H1 (cell line): ENCODE data around the gene RHBDF1. TPM values are rescaled to one million over a fixed set of nuclear protein-coding genes. Genes with fewer than 3 reads are reported as not detected.

Experiments used
- CTCF ChIA-PET: fragments of 300-600 bp; sonication (Branson Sonifier 250); formaldehyde crosslinking; loops from one replicate; lab custom pipeline; 2021; ENCODE audit not compliant: partially characterized antibody; lab: Charles Lee
- POLR2A ChIA-PET: fragments of 300-600 bp; sonication (Branson Sonifier 250); formaldehyde crosslinking; loops from one replicate; lab custom pipeline; 2021; ENCODE audit warnings: inconsistent platforms; ENCODE audit not compliant: partially characterized antibody; lab: Charles Lee
- DNase-seq, 2 experiments: peaks; one replicate each; pipeline versions ENCODE4 v3.0.0 to v3.0.0-alpha.2; 2010 to 2022; ENCODE audit warnings: low spot score in 2 of 2, low read depth in 1 of 2, mixed read lengths in 1 of 2
- FAIRE-seq: peaks from 2 replicates; lab custom pipeline; 2011; peaks lifted over from hg19 to GRCh38; lab: Jason Lieb, UNC
- H2AFZ ChIP-seq: 2 replicates; pipeline ENCODE4 v1.8.1; 2012; ENCODE audit warnings: low read length, inconsistent platforms
- H2AK5ac ChIP-seq: 2 replicates; pipeline ENCODE4 v1.6.1; 2013; ENCODE audit warnings: low read depth, low read length
- H2BK120ac ChIP-seq: replicated peaks from 2 replicates; pipeline ENCODE3; 2013; ENCODE audit warnings: low read depth, low read length, inconsistent platforms
- H2BK12ac ChIP-seq: 2 replicates; pipeline ENCODE4 v1.6.1; 2013; ENCODE audit warnings: low read depth, low read length
- H2BK15ac ChIP-seq: 2 replicates; pipeline ENCODE4 v1.6.1; 2013; ENCODE audit warnings: low read length
- H2BK20ac ChIP-seq: 2 replicates; pipeline ENCODE4 v1.6.1; 2013; ENCODE audit warnings: low read length
- H2BK5ac ChIP-seq: 2 replicates; pipeline ENCODE4 v1.6.1; 2013; ENCODE audit warnings: low read depth, low read length
- H3K14ac ChIP-seq: 2 replicates; pipeline ENCODE4 v1.6.1; 2013; ENCODE audit warnings: inconsistent platforms; ENCODE audit not compliant: insufficient read length
- H3K18ac ChIP-seq: 2 replicates; pipeline ENCODE4 v1.6.1; 2013; ENCODE audit warnings: low read length; ENCODE audit errors: extremely low read depth
- H3K23ac ChIP-seq: 2 replicates; pipeline ENCODE4 v1.6.1; 2013; ENCODE audit warnings: inconsistent platforms; ENCODE audit not compliant: insufficient read length
- H3K23me2 ChIP-seq: 2 replicates; pipeline ENCODE4 v1.6.1; 2013; ENCODE audit warnings: low read depth, low read length
- H3K27ac ChIP-seq: 2 replicates; pipeline ENCODE4 v1.6.1; 2011; ENCODE audit warnings: low read depth, low read length, inconsistent platforms
- H3K27me3 ChIP-seq, 4 experiments: replicated peaks in 1 of 4; 1 replicate in 1 of 4; 2 replicates in 3 of 4; pipeline versions ENCODE4 v1.6.1 to v1.8.1; 2011 to 2013; ENCODE audit warnings: low read length in 3 of 4, mild to moderate bottlenecking in 3 of 4, inconsistent platforms in 2 of 4, mixed read lengths in 2 of 4, moderate library complexity in 1 of 4; ENCODE audit not compliant: control insufficient read depth in 3 of 4, insufficient read depth in 3 of 4; ENCODE audit errors: extremely low read depth in 1 of 4
- H3K36me3 ChIP-seq, 4 experiments: 2 replicates each; pipeline versions ENCODE4 v1.6.1 to v1.8.1; 2011 to 2013; ENCODE audit warnings: mild to moderate bottlenecking in 4 of 4, low read length in 3 of 4, moderate library complexity in 2 of 4, control low read depth in 1 of 4, inconsistent platforms in 1 of 4; ENCODE audit not compliant: insufficient read depth in 4 of 4, control insufficient read depth in 2 of 4
- H3K4ac ChIP-seq: replicated peaks from 2 replicates; pipeline ENCODE3; 2013; ENCODE audit warnings: low read length, low read depth, mixed read lengths, inconsistent platforms; ENCODE audit not compliant: insufficient read length
- H3K4me1 ChIP-seq, 4 experiments: replicated peaks in 1 of 4; 1 replicate in 1 of 4; 2 replicates in 3 of 4; pipeline versions ENCODE4 v1.6.1 to v1.8.1; 2011 to 2013; ENCODE audit warnings: low read length in 3 of 4, inconsistent platforms in 2 of 4, mixed read lengths in 1 of 4; ENCODE audit not compliant: insufficient read depth in 4 of 4, control insufficient read depth in 3 of 4
- H3K4me2 ChIP-seq, 2 experiments: 2 replicates each; pipeline versions ENCODE4 v1.6.1 to v1.8.1; 2011 to 2013; ENCODE audit warnings: low read depth in 2 of 2, low read length in 2 of 2, control low read depth in 1 of 2, inconsistent platforms in 1 of 2, mild to moderate bottlenecking in 1 of 2; ENCODE audit not compliant: insufficient read depth in 1 of 2
- H3K4me3 ChIP-seq, 4 experiments: fragments of 200-600, 300-600 bp in 1 of 4; sonication (generic), shearing (Covaris generic), sonication (Bioruptor Twin) in 1 of 4; 2 replicates each; pipeline versions ENCODE4 v1.5.1 to v1.8.1; 2011 to 2016; ENCODE audit warnings: low read length in 4 of 4, low read depth in 3 of 4, control low read depth in 2 of 4, inconsistent platforms in 2 of 4, mild to moderate bottlenecking in 2 of 4, mixed read lengths in 1 of 4, moderate library complexity in 1 of 4; ENCODE audit not compliant: insufficient read depth in 2 of 4; ENCODE audit errors: extremely low read depth in 1 of 4
- H3K56ac ChIP-seq: replicated peaks from 2 replicates; pipeline ENCODE3; 2013; ENCODE audit warnings: low read depth, mild to moderate bottlenecking, mixed read lengths, low read length, inconsistent platforms; ENCODE audit not compliant: insufficient read length
- H3K79me1 ChIP-seq: 2 replicates; pipeline ENCODE4 v1.6.1; 2013; ENCODE audit warnings: low read depth, low read length, control low read depth
- H3K79me2 ChIP-seq, 2 experiments: 2 replicates each; pipeline versions ENCODE4 v1.6.1 to v1.8.1; 2012 to 2013; ENCODE audit warnings: low read length in 2 of 2, mild to moderate bottlenecking in 2 of 2, inconsistent platforms in 1 of 2; ENCODE audit not compliant: insufficient read depth in 2 of 2, control insufficient read depth in 1 of 2
- H3K9ac ChIP-seq, 4 experiments: replicated peaks in 1 of 4; 1 replicate in 1 of 4; 2 replicates in 3 of 4; pipeline versions ENCODE4 v1.6.1 to v1.8.1; 2011 to 2013; ENCODE audit warnings: low read depth in 3 of 4, low read length in 3 of 4, control low read depth in 2 of 4, mild to moderate bottlenecking in 2 of 4, moderate library complexity in 2 of 4, inconsistent platforms in 1 of 4; ENCODE audit errors: extremely low read depth in 1 of 4
- H3K9me3 ChIP-seq, 2 experiments: 2 replicates each; pipeline versions ENCODE4 v1.6.1 to v1.8.1; 2012 to 2013; ENCODE audit warnings: mild to moderate bottlenecking in 2 of 2, moderate library complexity in 2 of 2, control low read depth in 1 of 2, inconsistent platforms in 1 of 2, low read depth in 1 of 2, low read length in 1 of 2, mixed read lengths in 1 of 2; ENCODE audit not compliant: insufficient read depth in 2 of 2
- H4K20me1 ChIP-seq, 2 experiments: replicated peaks in 1 of 2; 2 replicates each; pipeline versions ENCODE3 to v1.8.1; 2011 to 2013; ENCODE audit warnings: inconsistent platforms in 2 of 2, low read length in 2 of 2, mild to moderate bottlenecking in 1 of 2; ENCODE audit not compliant: insufficient read depth in 2 of 2, control insufficient read depth in 1 of 2
- H4K5ac ChIP-seq: 2 replicates; pipeline ENCODE4 v1.6.1; 2013; ENCODE audit warnings: low read length, low read depth, mixed read lengths, inconsistent platforms; ENCODE audit not compliant: insufficient read length
- H4K8ac ChIP-seq: 2 replicates; pipeline ENCODE4 v1.8.0; 2013; ENCODE audit warnings: mild to moderate bottlenecking, moderate library complexity, low read length, inconsistent platforms; ENCODE audit not compliant: insufficient read depth; ENCODE audit errors: extremely low read depth
- H4K91ac ChIP-seq: replicated peaks from 2 replicates; pipeline ENCODE3; 2013; ENCODE audit warnings: low read length, mixed read lengths, inconsistent platforms; ENCODE audit not compliant: insufficient read length
- EGR1 ChIP-seq: IDR thresholded peaks from 2 replicates; pipeline ENCODE4 v1.6.1; 2011; ENCODE audit warnings: low read depth, low read length, borderline replicate concordance
- SAP30 ChIP-seq: fragments of 300-600 bp; sonication (generic); IDR thresholded peaks from 2 replicates; pipeline ENCODE4 v1.7.1; 2012; ENCODE audit warnings: low read length, moderate library complexity, mild to moderate bottlenecking, inconsistent platforms; ENCODE audit not compliant: insufficient read depth, insufficient replicate concordance
- TBP ChIP-seq: IDR thresholded peaks from 2 replicates; pipeline ENCODE4 v1.6.1; 2011; ENCODE audit warnings: low read depth, low read length, improper control_type of control experiment
- WGBS, 2 experiments: shearing (Covaris generic) in 1 of 2; methylation state at CpG; one replicate each; pipeline versions ENCODE4 v1.1.6 to v1.1.7; 2013 to 2015; ENCODE audit warnings: low lambda C conversion rate in 2 of 2, mixed read lengths in 2 of 2, inconsistent platforms in 1 of 2, low coverage in 1 of 2, missing lambda C conversion rate in 1 of 2; ENCODE audit not compliant: insufficient replicate concordance in 2 of 2, insufficient coverage in 1 of 2, insufficient read length in 1 of 2; ENCODE audit errors: extremely low coverage in 1 of 2, missing lambda C conversion rate in 1 of 2; 5-methylcytosine and 5-hydroxymethylcytosine counted together
- polyA plus RNA-seq, 7 experiments: library from polyadenylated mRNA; depleted of rRNA in 3 of 7; stranded (reverse) in 5 of 7; unstranded in 2 of 7; fragments of >200 nt in 5 of 7; fragments of 200-250 nt in 2 of 7; gene quantifications; 1 replicate in 5 of 7; 2 replicates in 1 of 7; 4 replicates in 1 of 7; pipeline versions ENCODE4 v1.2.1 to v1.2.3, GENCODE V29; 2011 to 2013; ENCODE audit warnings: missing spikeins in 2 of 7, mixed read lengths in 2 of 7
- total RNA-seq: library from RNA; stranded (reverse); fragmentation: NEBNext Ultra II Directional; extraction: Animal tissue kit (Norgen Biotek cat#: 25700); gene quantifications from 2 replicates; pipeline ENCODE4 v1.2.1, GENCODE V29; 2021

The RHBDF1 gene
- total and polyA plus RNA-seq, 2 of the 8 experiments (the other 6 are each of a cell fraction or from before 2014, with no cell fraction given), result 37.4 to 51.6 TPM

DNA sequence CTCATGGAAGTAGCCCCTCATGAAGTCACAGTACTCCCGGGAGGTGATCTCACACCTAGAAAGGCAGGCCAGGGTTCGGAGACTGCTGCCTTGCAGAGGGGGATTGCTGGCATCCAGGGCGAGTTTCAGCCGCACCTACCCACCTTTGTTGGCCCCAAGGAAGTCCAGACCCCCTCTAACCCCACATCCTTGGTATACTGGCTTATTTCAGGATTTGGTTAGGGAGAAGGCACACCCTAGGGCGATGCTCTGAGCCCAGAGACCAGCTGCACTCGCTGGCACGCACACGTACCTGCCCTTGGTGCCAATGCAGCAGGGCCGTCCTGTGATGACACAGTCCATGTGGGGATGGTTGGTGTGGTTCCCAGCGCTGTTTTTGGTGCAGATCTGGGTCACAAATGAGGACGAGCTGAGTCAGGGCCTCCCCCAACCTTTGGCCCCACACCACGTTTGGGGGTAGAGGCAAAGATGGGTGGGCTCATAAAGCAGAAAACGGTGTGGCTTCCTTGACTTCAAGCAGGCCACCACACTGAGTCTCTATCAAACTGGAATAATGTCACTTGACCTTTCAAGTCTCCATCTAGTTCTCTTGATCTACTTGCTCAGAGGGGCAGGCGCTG lies 12.9 kb downstream of the RHBDF1 start:
- Histone ChIP-seq H4K20me1 (peaks cover 2 to 16% of the 10 kb centered on the region in 2 experiments), H2BK120ac (no peak overlapping the region), H3K27ac (no peak overlapping the region), H3K18ac (no peak overlapping the region), H3K9me3 (no peaks in the 10 kb centered on the region), H3K14ac (no peak overlapping the region), H3K23ac (no peak overlapping the region), H3K4me3 (no peak overlapping the region), H3K4ac (no peak overlapping the region), H2BK15ac (no peak overlapping the region), H4K91ac (no peak overlapping the region), H3K4me2 (no peak overlapping the region), H4K8ac (no peak overlapping the region), H3K9ac (no peak overlapping the region), H3K79me1 (no peaks in the 10 kb centered on the region; the same call in 1 of the 2 replicates), H2BK20ac (no peak overlapping the region), H3K36me3 (peaks cover 24 to 50% (median 41%) of the 10 kb centered on the region in 4 experiments), H3K23me2 (no peaks in the 10 kb centered on the region), H3K79me2 (no peaks in the 10 kb centered on the region; a peak in 1 of 4 replicates), H3K27me3 (no peaks in the 10 kb centered on the region), H4K5ac (no peak overlapping the region), H2AK5ac (no peak overlapping the region), H3K56ac (no peak overlapping the region), H2BK12ac (no peak overlapping the region), H3K4me1 (no peaks in the 10 kb centered on the region), H2BK5ac (no peak overlapping the region), H2AFZ (no peak overlapping the region)
- WGBS, 2 experiments, result 90% methylated on average over 14 of the region's 14 CpGs; no CpG with 5 or more reads in 1 of the 2 experiments
- ChIA-PET CTCF (interaction anchor here (1.4 to 21.2 kb wide), 2 partner anchors 10 to 27 kb away, joined by 5 to 856 read pairs; partner anchors contain the start of gene MPG), POLR2A (interaction anchor here (1.1 to 16.6 kb wide), 6 partner anchors 10 to 45 kb away, joined by 3 to 153 read pairs (median 4); no protein-coding TSS in a partner anchor)
- TF ChIP-seq EGR1, result no peak
- TF ChIP-seq SAP30, result no peak
- TF ChIP-seq TBP, result no peak
- DNase-seq, result no peak
- no peak for FAIRE-seq
